Panc1 (cell line): ENCODE data around the gene GPD1L. TPM values are rescaled to one million over a fixed set of nuclear protein-coding genes. Genes with fewer than 3 reads are reported as not detected.

Source experiments
- ATAC-seq: fragments of 200-7000 bp; cut with Tn5 transposase; 2 replicates; pipeline ENCODE4 v1.9.1; 2020; ENCODE audit warnings: mild to moderate bottlenecking, moderate library complexity
- BruUV-seq: library from RNA; stranded (reverse); fragments of 400-500 nt; replicated peaks from 2 replicates; lab custom pipeline; 2021; lab: Mats Ljungman, UMichigan
- CTCF ChIA-PET: fragments of 300-600 bp; sonication (Branson Sonifier 250); formaldehyde crosslinking; loops from one replicate; lab custom pipeline; 2022; ENCODE audit warnings: antibody characterized with exemption; lab: Charles Lee
- POLR2A ChIA-PET: fragments of 300-600 bp; sonication (Branson Sonifier 250); formaldehyde crosslinking; loops from one replicate; lab custom pipeline; 2022; ENCODE audit warnings: antibody characterized with exemption; lab: Charles Lee
- DNase-seq: peaks from one replicate; pipeline ENCODE4 v3.0.0-alpha.2; 2010; ENCODE audit warnings: low read depth, low spot score
- H3K27ac ChIP-seq: 2 replicates; pipeline ENCODE4 v1.5.1; 2011; ENCODE audit warnings: mild to moderate bottlenecking, low read length, inconsistent platforms
- H3K27me3 ChIP-seq: fragments of 200-500 bp; sonication (Bioruptor generic); 2 replicates; pipeline ENCODE4 v1.6.0; 2014; ENCODE audit warnings: low read length, inconsistent platforms; ENCODE audit not compliant: control insufficient read depth, insufficient read depth
- H3K36me3 ChIP-seq: fragments of 200-500 bp; sonication (Bioruptor generic); 2 replicates; pipeline ENCODE4 v1.5.1; 2014; ENCODE audit warnings: inconsistent platforms, mild to moderate bottlenecking, low read length, moderate library complexity; ENCODE audit not compliant: control insufficient read depth, insufficient read depth
- H3K4me1 ChIP-seq: 2 replicates; pipeline ENCODE4 v1.5.1; 2011; ENCODE audit warnings: inconsistent platforms, mild to moderate bottlenecking, low read length, moderate library complexity; ENCODE audit not compliant: control insufficient read depth, insufficient read depth
- H3K4me3 ChIP-seq, 2 experiments: 2 replicates each; pipeline ENCODE4 v1.5.1; 2011 to 2012; ENCODE audit warnings: low read depth in 2 of 2, low read length in 2 of 2, mild to moderate bottlenecking in 2 of 2, inconsistent platforms in 1 of 2, moderate library complexity in 1 of 2
- H3K9me3 ChIP-seq: fragments of 200-500 bp; sonication (Bioruptor generic); 2 replicates; pipeline ENCODE4 v1.5.1; 2014; ENCODE audit warnings: low read depth, mild to moderate bottlenecking, inconsistent platforms, low read length, moderate library complexity; ENCODE audit not compliant: control insufficient read depth, insufficient read depth
- POLR2AphosphoS5 ChIP-seq: IDR thresholded peaks from 2 replicates; pipeline ENCODE4 v1.6.1; 2012; ENCODE audit warnings: mild to moderate bottlenecking, low read depth, low read length, moderate library complexity
- SIN3A ChIP-seq: IDR thresholded peaks from 2 replicates; pipeline ENCODE4 v1.6.1; 2012; ENCODE audit warnings: low read depth, mild to moderate bottlenecking, low read length, moderate library complexity, borderline replicate concordance; ENCODE audit not compliant: insufficient read depth
- TCF7L2 ChIP-seq: IDR thresholded peaks from 2 replicates; pipeline ENCODE4 v1.6.1; 2011; ENCODE audit warnings: mild to moderate bottlenecking, low read depth, low read length, inconsistent platforms
- in situ Hi-C: cut with HindIII; loops from 2 replicates; pipeline ENCODE4 v1.10.0; 2016; ENCODE audit warnings: low sequenced_read_pairs, low pct_unique_long_range_greater_than_20kb
- intact Hi-C: fragments of 100-400 bp; cut with micrococcal nuclease; formaldehyde crosslinking; loops from one replicate; pipeline ENCODE4 v1.10.0; 2022; ENCODE audit not compliant: unreplicated experiment
- total RNA-seq: library from RNA; stranded (reverse); gene quantifications from one replicate; pipeline ENCODE4 v1.2.1, GENCODE V29; 2021; ENCODE audit not compliant: unreplicated experiment
- TF ChIP-seq, protein P1 (sequence below), 2 experiments: IDR thresholded peaks; 2 replicates each; pipeline ENCODE4 v1.6.1; 2011 to 2012; ENCODE audit warnings: low read depth in 2 of 2, control low read depth in 1 of 2, low read length in 1 of 2, mild to moderate bottlenecking in 1 of 2, moderate library complexity in 1 of 2; ENCODE audit not compliant: insufficient read depth in 1 of 2
- TF ChIP-seq, protein P2 (sequence below): fragments of 450-650 bp; IDR thresholded peaks from 2 replicates; pipeline ENCODE4 v1.5.1; 2017; ENCODE audit warnings: mild to moderate bottlenecking

Gene GPD1L
- total RNA-seq, 1 experiment from 2014 or later: 10.5 TPM

DNA sequence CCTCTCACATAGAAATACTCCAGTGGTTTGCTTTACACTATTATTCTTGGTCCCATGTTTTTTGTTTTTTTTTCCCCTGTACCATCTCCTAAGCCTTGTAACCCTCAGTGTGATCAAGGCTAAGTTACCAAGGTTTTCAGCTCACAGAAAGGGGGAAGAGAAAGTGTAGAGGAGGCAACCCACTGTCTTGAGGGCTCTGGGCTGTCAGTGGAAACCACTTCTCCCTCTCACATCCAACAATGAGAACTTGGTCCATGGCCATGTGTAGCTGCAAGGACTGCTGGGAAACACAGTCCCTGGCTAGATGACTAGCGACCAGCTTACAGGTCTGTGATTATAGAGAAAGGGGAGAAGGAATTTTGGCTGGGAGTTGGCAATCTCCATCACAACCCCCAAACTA lies 30.3 kb downstream of the GPD1L start:
- POLR2A ChIA-PET: no interaction called here
- in situ Hi-C loops: no loop called here
- TF ChIP-seq POLR2AphosphoS5 (no peak), SIN3A (no peak), TCF7L2 (no peak)
- TF ChIP-seq, protein P1, sequence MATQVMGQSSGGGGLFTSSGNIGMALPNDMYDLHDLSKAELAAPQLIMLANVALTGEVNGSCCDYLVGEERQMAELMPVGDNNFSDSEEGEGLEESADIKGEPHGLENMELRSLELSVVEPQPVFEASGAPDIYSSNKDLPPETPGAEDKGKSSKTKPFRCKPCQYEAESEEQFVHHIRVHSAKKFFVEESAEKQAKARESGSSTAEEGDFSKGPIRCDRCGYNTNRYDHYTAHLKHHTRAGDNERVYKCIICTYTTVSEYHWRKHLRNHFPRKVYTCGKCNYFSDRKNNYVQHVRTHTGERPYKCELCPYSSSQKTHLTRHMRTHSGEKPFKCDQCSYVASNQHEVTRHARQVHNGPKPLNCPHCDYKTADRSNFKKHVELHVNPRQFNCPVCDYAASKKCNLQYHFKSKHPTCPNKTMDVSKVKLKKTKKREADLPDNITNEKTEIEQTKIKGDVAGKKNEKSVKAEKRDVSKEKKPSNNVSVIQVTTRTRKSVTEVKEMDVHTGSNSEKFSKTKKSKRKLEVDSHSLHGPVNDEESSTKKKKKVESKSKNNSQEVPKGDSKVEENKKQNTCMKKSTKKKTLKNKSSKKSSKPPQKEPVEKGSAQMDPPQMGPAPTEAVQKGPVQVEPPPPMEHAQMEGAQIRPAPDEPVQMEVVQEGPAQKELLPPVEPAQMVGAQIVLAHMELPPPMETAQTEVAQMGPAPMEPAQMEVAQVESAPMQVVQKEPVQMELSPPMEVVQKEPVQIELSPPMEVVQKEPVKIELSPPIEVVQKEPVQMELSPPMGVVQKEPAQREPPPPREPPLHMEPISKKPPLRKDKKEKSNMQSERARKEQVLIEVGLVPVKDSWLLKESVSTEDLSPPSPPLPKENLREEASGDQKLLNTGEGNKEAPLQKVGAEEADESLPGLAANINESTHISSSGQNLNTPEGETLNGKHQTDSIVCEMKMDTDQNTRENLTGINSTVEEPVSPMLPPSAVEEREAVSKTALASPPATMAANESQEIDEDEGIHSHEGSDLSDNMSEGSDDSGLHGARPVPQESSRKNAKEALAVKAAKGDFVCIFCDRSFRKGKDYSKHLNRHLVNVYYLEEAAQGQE (IDR thresholded peaks at IDR 0.05; ENCODE audit: insufficient read depth in 1 of 2, low read depth in 2 of 2, low read length in 1 of 2): no peak
- TF ChIP-seq, protein P2, sequence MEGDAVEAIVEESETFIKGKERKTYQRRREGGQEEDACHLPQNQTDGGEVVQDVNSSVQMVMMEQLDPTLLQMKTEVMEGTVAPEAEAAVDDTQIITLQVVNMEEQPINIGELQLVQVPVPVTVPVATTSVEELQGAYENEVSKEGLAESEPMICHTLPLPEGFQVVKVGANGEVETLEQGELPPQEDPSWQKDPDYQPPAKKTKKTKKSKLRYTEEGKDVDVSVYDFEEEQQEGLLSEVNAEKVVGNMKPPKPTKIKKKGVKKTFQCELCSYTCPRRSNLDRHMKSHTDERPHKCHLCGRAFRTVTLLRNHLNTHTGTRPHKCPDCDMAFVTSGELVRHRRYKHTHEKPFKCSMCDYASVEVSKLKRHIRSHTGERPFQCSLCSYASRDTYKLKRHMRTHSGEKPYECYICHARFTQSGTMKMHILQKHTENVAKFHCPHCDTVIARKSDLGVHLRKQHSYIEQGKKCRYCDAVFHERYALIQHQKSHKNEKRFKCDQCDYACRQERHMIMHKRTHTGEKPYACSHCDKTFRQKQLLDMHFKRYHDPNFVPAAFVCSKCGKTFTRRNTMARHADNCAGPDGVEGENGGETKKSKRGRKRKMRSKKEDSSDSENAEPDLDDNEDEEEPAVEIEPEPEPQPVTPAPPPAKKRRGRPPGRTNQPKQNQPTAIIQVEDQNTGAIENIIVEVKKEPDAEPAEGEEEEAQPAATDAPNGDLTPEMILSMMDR: no peak
- H3K36me3 ChIP-seq: no peaks in the 10 kb centered on the region
- DNase-seq: no peak
- no peak overlapping the region for H3K4me3 ChIP-seq
- H3K27ac ChIP-seq: no peak overlapping the region
- intact Hi-C loops: no loop called here
- H3K4me1 ChIP-seq: no peaks in the 10 kb centered on the region
- no TSS peak for BruUV-seq
- no peaks in the 10 kb centered on the region for H3K9me3 ChIP-seq
- no peaks in the 10 kb centered on the region for H3K27me3 ChIP-seq
- CTCF ChIA-PET: no interaction called here
- ATAC-seq: no peak

DNA sequence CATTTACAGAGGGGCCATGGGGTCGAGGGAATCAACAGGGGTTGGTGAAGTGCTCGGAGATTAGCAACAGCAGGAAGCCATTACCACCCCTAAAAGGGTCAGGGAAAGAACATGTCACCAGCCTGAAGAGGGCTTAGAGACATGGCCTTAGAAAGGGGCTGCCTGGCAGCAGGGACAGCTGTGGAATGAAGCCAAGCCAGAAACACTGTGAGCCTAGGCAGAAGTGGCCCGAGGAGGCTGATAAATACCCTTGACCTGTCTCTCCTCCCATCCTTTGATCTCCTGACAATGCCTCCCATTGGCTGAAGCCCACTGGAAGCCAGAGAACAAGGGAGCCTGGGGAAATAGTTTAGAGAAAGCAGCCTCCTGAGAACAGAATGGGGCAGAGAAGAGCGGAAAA lies 31.4 kb downstream of the GPD1L start:
- POLR2A ChIA-PET: no interaction called here

More for the DNA sequence above, 31.4 kb downstream of the GPD1L start:
- Histone ChIP-seq H3K9me3 (no peaks in the 10 kb centered on the region), H3K4me3 (no peak overlapping the region), H3K4me1 (no peaks in the 10 kb centered on the region), H3K27ac (no peak overlapping the region), H3K36me3 (no peaks in the 10 kb centered on the region), H3K27me3 (no peaks in the 10 kb centered on the region)
- no peak for ATAC-seq
- TF ChIP-seq, protein P1 (IDR thresholded peaks at IDR 0.05; ENCODE audit: insufficient read depth in 1 of 2, low read depth in 2 of 2, low read length in 1 of 2): no peak
- TF ChIP-seq POLR2AphosphoS5 (no peak), SIN3A (no peak)
- TF ChIP-seq, protein P2: no peak
- CTCF ChIA-PET: interaction anchor here (0.6 kb wide), 1 partner anchor 365 kb away, joined by 8 read pairs; no protein-coding TSS in a partner anchor
- DNase-seq: no peak
- BruUV-seq: no TSS peak
- in situ Hi-C loops (no loop called here), intact Hi-C loops (no loop called here)
